GM21576 (cell line): ENCODE measurements around the gene ARID5B.

Experiments
- ATAC-seq: cut with Tn5 transposase; IDR thresholded peaks from one replicate; pipeline ENCODE4 v1.9.1; 2021; ENCODE audit warnings: mild to moderate bottlenecking, moderate library complexity; ENCODE audit not compliant: unreplicated experiment

The ARID5B gene

GRCh38 chr10:62010366-62010765, 108.9 kb downstream of the ARID5B start:
- no peak for ATAC-seq

GRCh38 chr10:62011558-62011957, 110.1 kb downstream of the ARID5B start:
- ATAC-seq, result no peak

GRCh38 chr10:62012318-62012717, 110.8 kb downstream of the ARID5B start:
- ATAC-seq, result no peak

GRCh38 chr10:62014510-62014909, 113.0 kb downstream of the ARID5B start:
- no peak for ATAC-seq

GRCh38 chr10:62015994-62016393, 114.5 kb downstream of the ARID5B start:
- ATAC-seq, result no peak

- peak; percentile 69 for ATAC-seq
Observed at GRCh38 chr10:62016623-62017490, 115.4 kb downstream of the ARID5B start.

- ATAC-seq, result no peak
Observed at GRCh38 chr10:62017491-62017870, 116.0 kb downstream of the ARID5B start.

- ATAC-seq, result peak; percentile 40
Observed at GRCh38 chr10:62018131-62018911, 116.8 kb downstream of the ARID5B start.

GRCh38 chr10:62019013-62019684, 117.7 kb downstream of the ARID5B start:
- ATAC-seq, result no peak

GRCh38 chr10:62019685-62020359, 118.3 kb downstream of the ARID5B start:
- no peak for ATAC-seq

GRCh38 chr10:62021128-62021665, 119.7 kb downstream of the ARID5B start:
- no peak for ATAC-seq

- no peak for ATAC-seq
Observed at GRCh38 chr10:62021978-62022802, 120.7 kb downstream of the ARID5B start.

GRCh38 chr10:62022830-62023229, 121.3 kb downstream of the ARID5B start:
- ATAC-seq, result no peak

- ATAC-seq, result no peak
Observed at GRCh38 chr10:62023329-62023728, 121.8 kb downstream of the ARID5B start.

GRCh38 chr10:62024026-62024701, 122.7 kb downstream of the ARID5B start:
- no peak for ATAC-seq

GRCh38 chr10:62025134-62025794, 123.8 kb downstream of the ARID5B start:
- no peak for ATAC-seq

GRCh38 chr10:62025901-62026879, 124.7 kb downstream of the ARID5B start:
- no peak for ATAC-seq
